HepG2 (cell line): ENCODE results near the gene PJA1. TPM values are rescaled to one million over a fixed set of nuclear protein-coding genes. Genes with fewer than 3 reads are reported as not detected.

ENCODE experiments used
- ATAC-seq: fragments of 200-7000 bp; cut with Tn5 transposase; 3 replicates; pipeline ENCODE4 v1.9.1; 2020; ENCODE audit warnings: mild to moderate bottlenecking, moderate library complexity
- BruUV-seq: library from RNA; stranded (reverse); fragments of 400-500 nt; replicated peaks from 2 replicates; lab custom pipeline; 2021; lab: Mats Ljungman, UMichigan
- CTCF ChIA-PET: fragments of 300-600 bp; formaldehyde crosslinking; extraction: SDS; loops from one replicate; lab custom pipeline; 2021; ENCODE audit warnings: low total read pairs, inconsistent platforms, low intra/inter-chr PET ratio; lab: Yijun Ruan, JAX
- POLR2A ChIA-PET: fragments of 350-600 bp; sonication (Branson Sonifier 250); formaldehyde crosslinking; loops from one replicate; lab custom pipeline; 2020; ENCODE audit warnings: antibody characterized with exemption, inconsistent platforms; lab: Yijun Ruan, JAX
- DNase-seq: peaks from one replicate; pipeline ENCODE4 v3.0.0-alpha.2; 2015; ENCODE audit warnings: low spot score
- FAIRE-seq: peaks from 3 replicates; lab custom pipeline; 2011; peaks lifted over from hg19 to GRCh38; lab: Jason Lieb, UNC
- H2AFZ ChIP-seq: one replicate; pipeline ENCODE4 v1.6.1; 2011; ENCODE audit warnings: low read length, inconsistent platforms
- H3K27ac ChIP-seq: fragments of 300-600 bp; 3 replicates; pipeline ENCODE4 v1.8.0; 2011; ENCODE audit warnings: mixed run types, mild to moderate bottlenecking, mixed read lengths, low read length, inconsistent platforms; ENCODE audit not compliant: insufficient read depth; ENCODE audit errors: extremely low read length
- H3K27me3 ChIP-seq, 2 experiments: fragments of 200-600 bp in 1 of 2; 2 replicates in 1 of 2; 3 replicates in 1 of 2; pipeline versions ENCODE4 v1.6.0 to v1.8.0; 2011; ENCODE audit warnings: low read length in 2 of 2, mild to moderate bottlenecking in 2 of 2, moderate library complexity in 2 of 2, inconsistent platforms in 1 of 2; ENCODE audit not compliant: insufficient read depth in 2 of 2, control insufficient read depth in 1 of 2
- H3K36me3 ChIP-seq, 2 experiments: fragments of 200-600 bp in 1 of 2; replicated peaks in 1 of 2; 2 replicates in 1 of 2; 3 replicates in 1 of 2; pipeline versions ENCODE4 v1.5.1 to v1.8.0; 2011; ENCODE audit warnings: low read length in 2 of 2, inconsistent platforms in 1 of 2; ENCODE audit not compliant: insufficient read depth in 2 of 2, control insufficient read depth in 1 of 2
- H3K4me1 ChIP-seq: 2 replicates; pipeline ENCODE4 v1.5.1; 2012; ENCODE audit warnings: low read length, inconsistent platforms; ENCODE audit not compliant: insufficient read depth
- H3K4me2 ChIP-seq: 2 replicates; pipeline ENCODE4 v1.6.0; 2011; ENCODE audit warnings: low read depth, low read length, inconsistent platforms
- H3K4me3 ChIP-seq, 3 experiments: fragments of 200-600 bp in 1 of 3; sonication (generic), shearing (Covaris generic) in 1 of 3; replicated peaks in 1 of 3; 2 replicates each; pipeline ENCODE4 v1.5.1; 2011 to 2016; ENCODE audit warnings: low read length in 3 of 3, inconsistent platforms in 2 of 3, low read depth in 2 of 3, mild to moderate bottlenecking in 2 of 3, control low read depth in 1 of 3, mixed read lengths in 1 of 3; ENCODE audit not compliant: insufficient read depth in 1 of 3
- H3K79me2 ChIP-seq: one replicate; pipeline ENCODE4 v1.6.1; 2011; ENCODE audit warnings: low read length, inconsistent platforms; ENCODE audit not compliant: insufficient read depth
- H3K9ac ChIP-seq: 2 replicates; pipeline ENCODE4 v1.6.0; 2011; ENCODE audit warnings: mild to moderate bottlenecking, low read depth, low read length, inconsistent platforms; ENCODE audit not compliant: insufficient read depth
- H3K9me3 ChIP-seq: 2 replicates; pipeline ENCODE4 v1.5.1; 2012; ENCODE audit warnings: mild to moderate bottlenecking, low read length
- H4K20me1 ChIP-seq: 2 replicates; pipeline ENCODE4 v1.6.0; 2011; ENCODE audit warnings: inconsistent platforms, mild to moderate bottlenecking, low read length, moderate library complexity; ENCODE audit not compliant: insufficient read depth
- AKAP8 ChIP-seq: sonication (generic); formaldehyde crosslinking; IDR thresholded peaks from 2 replicates; pipeline ENCODE4 v1.5.1; 2020; ENCODE audit warnings: mild to moderate bottlenecking, missing genetic modification reagents
- ATAD3A ChIP-seq: sonication (generic); formaldehyde crosslinking; IDR thresholded peaks from 2 replicates; pipeline ENCODE4 v1.4.0; 2020; ENCODE audit warnings: missing genetic modification reagents
- CAMTA2 ChIP-seq: sonication (generic); formaldehyde crosslinking; IDR thresholded peaks from 2 replicates; pipeline ENCODE4 v1.4.0; 2020; ENCODE audit warnings: mild to moderate bottlenecking, missing genetic modification reagents, borderline replicate concordance
- KLF12 ChIP-seq: sonication (generic); formaldehyde crosslinking; IDR thresholded peaks from 2 replicates; pipeline ENCODE4 v1.4.0; 2020; ENCODE audit warnings: missing genetic modification reagents, borderline replicate concordance
- MLLT10 ChIP-seq: sonication (generic); formaldehyde crosslinking; IDR thresholded peaks from 2 replicates; pipeline ENCODE4 v1.4.0; 2020; ENCODE audit warnings: missing genetic modification reagents
- RXRB ChIP-seq: IDR thresholded peaks from 2 replicates; pipeline ENCODE4 v1.6.1; 2016; ENCODE audit warnings: borderline replicate concordance, missing genetic modification reagents, missing compliant biosample characterization
- ZNF333 ChIP-seq: sonication (generic); formaldehyde crosslinking; IDR thresholded peaks from 2 replicates; pipeline ENCODE4 v1.4.0; 2020; ENCODE audit warnings: mild to moderate bottlenecking, missing genetic modification reagents, borderline replicate concordance
- ZNF570 ChIP-seq: sonication (generic); formaldehyde crosslinking; IDR thresholded peaks from 2 replicates; pipeline ENCODE4 v1.4.0; 2020; ENCODE audit warnings: mild to moderate bottlenecking, missing genetic modification reagents, borderline replicate concordance
- ZNF670 ChIP-seq: sonication (generic); formaldehyde crosslinking; IDR thresholded peaks from 2 replicates; pipeline ENCODE4 v1.8.0; 2022; ENCODE audit warnings: mild to moderate bottlenecking, missing genetic modification reagents, borderline replicate concordance
- ZNF782 ChIP-seq: sonication (generic); formaldehyde crosslinking; IDR thresholded peaks from 2 replicates; pipeline ENCODE4 v1.4.0; 2020; ENCODE audit warnings: missing genetic modification reagents, mild to moderate bottlenecking, borderline replicate concordance
- WGBS: methylation state at CpG from one replicate; pipeline ENCODE4 v1.1.6; 2017; ENCODE audit warnings: low lambda C conversion rate; 5-methylcytosine and 5-hydroxymethylcytosine counted together
- in situ Hi-C: cut with HindIII; loops from 2 replicates; pipeline ENCODE4 v1.10.0; 2017; ENCODE audit warnings: low pct_unique_long_range_greater_than_20kb; ENCODE audit not compliant: extremely low pct_ligation_motif_present
- intact Hi-C: fragments of 100-400 bp; cut with micrococcal nuclease; formaldehyde crosslinking; loops from one replicate; pipeline ENCODE4 v1.10.0; 2022; ENCODE audit not compliant: unreplicated experiment
- polyA plus RNA-seq, 8 experiments: library from polyadenylated mRNA; depleted of rRNA in 3 of 8; stranded (reverse) in 7 of 8; unstranded in 1 of 8; fragments of >200 nt; fragmentation: Illumina TruSeq in 4 of 8; extraction: Trizol in 4 of 8; gene quantifications; 2 replicates each; pipeline versions ENCODE4 v1.2.1 to v1.2.3, GENCODE V29; 2011 to 2016; ENCODE audit warnings: low read depth in 4 of 8, missing spikeins in 1 of 8, mixed read lengths in 1 of 8; ENCODE audit not compliant: insufficient read depth in 1 of 8
- total RNA-seq, 5 experiments: library from RNA; depleted of rRNA; stranded (reverse); fragments of >200 nt; fragmentation: Illumina TruSeq; extraction: Trizol; gene quantifications; 2 replicates each; pipeline ENCODE4 v1.2.3, GENCODE V29; 2016; ENCODE audit warnings: low read depth in 1 of 5

PJA1 gene
- total and polyA plus RNA-seq, 2 of the 13 experiments (the other 11 are each of a cell fraction or from before 2014, with no cell fraction given) = 3.6 to 9.6 TPM

GRCh38 chrX:69154051-69154450 is 11.2 kb downstream of the PJA1 start:
- intact Hi-C loops = no loop called here
- H3K9me3 ChIP-seq = no peaks in the 10 kb centered on the region
- no peak for FAIRE-seq
- H3K27me3 ChIP-seq = no peaks in the 10 kb centered on the region
- TF ChIP-seq KLF12 (no peak), ZNF782 (CRISPR knock-in tag) (no peak), MLLT10 (CRISPR knock-in tag) (no peak), CAMTA2 (CRISPR knock-in tag) (no peak), ZNF670 (CRISPR knock-in tag) (no peak), RXRB (no peak), AKAP8 (CRISPR knock-in tag) (no peak), ATAD3A (CRISPR knock-in tag) (no peak), ZNF570 (CRISPR knock-in tag) (no peak), ZNF333 (CRISPR knock-in tag) (no peak)
- TF ChIP-seq, all 625 proteins: peak for 0
- ATAC-seq (no peak), DNase-seq (no peak)
- BruUV-seq = no TSS peak
- WGBS = 100% methylated on average over 1 of the region's 6 CpGs
- in situ Hi-C loops = no loop called here
- H3K4me2 ChIP-seq = no peak overlapping the region
- no peak overlapping the region for H3K9ac ChIP-seq
- no peak overlapping the region for H2AFZ ChIP-seq
- H3K27ac ChIP-seq = no peak overlapping the region
- H3K36me3 ChIP-seq = no peaks in the 10 kb centered on the region
- H3K4me1 ChIP-seq = no peaks in the 10 kb centered on the region
- no peaks in the 10 kb centered on the region for H4K20me1 ChIP-seq
- ChIA-PET POLR2A (no interaction called here), CTCF (no interaction called here)
- no peak overlapping the region for H3K4me3 ChIP-seq
- no peaks in the 10 kb centered on the region for H3K79me2 ChIP-seq
